PC-9 (cell line): ENCODE results near the gene PAXX. TPM values are rescaled to one million over a fixed set of nuclear protein-coding genes. Genes with fewer than 3 reads are reported as not detected.

Experiments used
- BruUV-seq: library from RNA; stranded (reverse); fragments of 400-500 nt; replicated peaks from 2 replicates; lab custom pipeline; 2021; lab: Mats Ljungman, UMichigan
- CTCF ChIA-PET: fragments of 300-600 bp; sonication (Branson Sonifier 250); formaldehyde crosslinking; loops from one replicate; lab custom pipeline; 2022; ENCODE audit warnings: antibody characterized with exemption; lab: Charles Lee
- POLR2A ChIA-PET: fragments of 300-600 bp; sonication (Branson Sonifier 250); formaldehyde crosslinking; loops from one replicate; lab custom pipeline; 2022; ENCODE audit warnings: antibody characterized with exemption; ENCODE audit not compliant: unreplicated experiment; lab: Charles Lee
- DNase-seq, 2 experiments: peaks; one replicate each; pipeline versions ENCODE4 v3.0.0 to v3.0.0-alpha.2; 2015 to 2022; ENCODE audit warnings: mixed read lengths in 1 of 2
- H2AFZ ChIP-seq: fragments of 200-600 bp; sonication (generic); 2 replicates; pipeline ENCODE4 v1.8.1; 2017; ENCODE audit warnings: antibody characterized with exemption
- H3F3A ChIP-seq: fragments of 200-600 bp; sonication (generic); 2 replicates; pipeline ENCODE4 v1.8.1; 2017; ENCODE audit warnings: antibody characterized with exemption, mild to moderate bottlenecking, low read depth; ENCODE audit not compliant: insufficient read depth
- H3K27ac ChIP-seq: fragments of 200-600 bp; sonication (generic); 2 replicates; pipeline ENCODE4 v1.6.1; 2016; ENCODE audit warnings: mixed run types
- H3K27me3 ChIP-seq: fragments of 200-600 bp; sonication (generic); 2 replicates; pipeline ENCODE4 v1.6.1; 2016; ENCODE audit warnings: low read depth, mixed run types; ENCODE audit not compliant: insufficient read depth
- H3K36me3 ChIP-seq: fragments of 200-600 bp; sonication (generic); 2 replicates; pipeline ENCODE4 v1.6.1; 2016; ENCODE audit warnings: low read depth, mixed run types
- H3K4me1 ChIP-seq: fragments of 200-600 bp; sonication (generic); replicated peaks from 2 replicates; pipeline ENCODE4 v1.6.1; 2016; ENCODE audit warnings: mixed run types; ENCODE audit not compliant: insufficient read depth
- H3K4me2 ChIP-seq: fragments of 200-600 bp; sonication (generic); 2 replicates; pipeline ENCODE4 v1.6.1; 2017; ENCODE audit warnings: mixed run types
- H3K4me3 ChIP-seq: fragments of 200-600 bp; sonication (generic); 2 replicates; pipeline ENCODE4 v1.6.1; 2016; ENCODE audit warnings: mixed run types
- H3K79me2 ChIP-seq: fragments of 200-600 bp; sonication (generic); 2 replicates; pipeline ENCODE4 v1.6.1; 2017; ENCODE audit warnings: low read depth, mixed run types
- H3K9me2 ChIP-seq: fragments of 200-600 bp; sonication (generic); 2 replicates; pipeline ENCODE4 v1.8.1; 2017; ENCODE audit warnings: mild to moderate bottlenecking; ENCODE audit not compliant: insufficient read depth
- H3K9me3 ChIP-seq: fragments of 200-600 bp; sonication (generic); 2 replicates; pipeline ENCODE4 v1.8.1; 2016; ENCODE audit warnings: low read depth; ENCODE audit not compliant: insufficient read depth
- H4K20me1 ChIP-seq: fragments of 200-600 bp; sonication (generic); 2 replicates; pipeline ENCODE4 v1.8.1; 2017; ENCODE audit not compliant: insufficient read depth
- CTCF ChIP-seq: fragments of 200-600 bp; sonication (generic); conservative IDR thresholded peaks from 2 replicates; pipeline ENCODE4 v1.6.1; 2017; ENCODE audit warnings: mixed run types, antibody characterized with exemption, mild to moderate bottlenecking, moderate library complexity
- EZH2 ChIP-seq: fragments of 200-600 bp; sonication (generic); IDR thresholded peaks from 2 replicates; pipeline ENCODE4 v1.8.0; 2017; ENCODE audit warnings: antibody characterized with exemption, low read depth
- intact Hi-C: fragments of 100-400 bp; cut with micrococcal nuclease; formaldehyde crosslinking; loops from one replicate; pipeline ENCODE4 v1.10.0; 2022; ENCODE audit not compliant: unreplicated experiment
- total RNA-seq: library from RNA; stranded (reverse); gene quantifications from 2 replicates; pipeline ENCODE4 v1.2.3, GENCODE V29; 2021

PAXX gene
- total RNA-seq, 1 experiment from 2014 or later, result 54.9 TPM

GRCh38 chr9:137028263-137029057 is 36.2 kb downstream of the PAXX start:
- H3K27ac ChIP-seq, result no peak overlapping the region
- POLR2A ChIA-PET, result interaction anchor here (0.5 kb wide), 1 partner anchor 193 kb away, joined by 14 read pairs; no protein-coding TSS in a partner anchor
- intact Hi-C loops, result loop anchor here (5.0 kb wide), 1 partner anchor 181 kb away; the partner anchor contains the start of gene PHPT1
- TF ChIP-seq EZH2 (no peak), CTCF (no peak)
- no peaks in the 10 kb centered on the region for H3K36me3 ChIP-seq
- no peaks in the 10 kb centered on the region for H3K27me3 ChIP-seq
- no TSS peak for BruUV-seq
- H3K4me2 ChIP-seq, result peak overlapping the region; percentile 97
- peak overlapping the region; percentile 84 for H2AFZ ChIP-seq
- peak in 1 of 2 experiments; percentile 72 for DNase-seq
- H3K79me2 ChIP-seq, result no peaks in the 10 kb centered on the region
- CTCF ChIA-PET, result interaction anchor here (0.5 to 1.4 kb wide), 9 partner anchors 27 to 238 kb away, joined by 3 to 20 read pairs (median 4); partner anchors contain the start of genes CLIC3 and SAPCD2
- no peaks in the 10 kb centered on the region for H4K20me1 ChIP-seq
- H3F3A ChIP-seq, result peaks cover 4% of the 10 kb centered on the region; the same call in 1 of the 2 replicates
- peak overlapping the region; percentile 57 for H3K4me3 ChIP-seq
- no peaks in the 10 kb centered on the region for H3K9me3 ChIP-seq
- no peaks in the 10 kb centered on the region for H3K9me2 ChIP-seq
- peaks cover 8% of the 10 kb centered on the region; the same call in 1 of the 2 replicates for H3K4me1 ChIP-seq

DNA sequence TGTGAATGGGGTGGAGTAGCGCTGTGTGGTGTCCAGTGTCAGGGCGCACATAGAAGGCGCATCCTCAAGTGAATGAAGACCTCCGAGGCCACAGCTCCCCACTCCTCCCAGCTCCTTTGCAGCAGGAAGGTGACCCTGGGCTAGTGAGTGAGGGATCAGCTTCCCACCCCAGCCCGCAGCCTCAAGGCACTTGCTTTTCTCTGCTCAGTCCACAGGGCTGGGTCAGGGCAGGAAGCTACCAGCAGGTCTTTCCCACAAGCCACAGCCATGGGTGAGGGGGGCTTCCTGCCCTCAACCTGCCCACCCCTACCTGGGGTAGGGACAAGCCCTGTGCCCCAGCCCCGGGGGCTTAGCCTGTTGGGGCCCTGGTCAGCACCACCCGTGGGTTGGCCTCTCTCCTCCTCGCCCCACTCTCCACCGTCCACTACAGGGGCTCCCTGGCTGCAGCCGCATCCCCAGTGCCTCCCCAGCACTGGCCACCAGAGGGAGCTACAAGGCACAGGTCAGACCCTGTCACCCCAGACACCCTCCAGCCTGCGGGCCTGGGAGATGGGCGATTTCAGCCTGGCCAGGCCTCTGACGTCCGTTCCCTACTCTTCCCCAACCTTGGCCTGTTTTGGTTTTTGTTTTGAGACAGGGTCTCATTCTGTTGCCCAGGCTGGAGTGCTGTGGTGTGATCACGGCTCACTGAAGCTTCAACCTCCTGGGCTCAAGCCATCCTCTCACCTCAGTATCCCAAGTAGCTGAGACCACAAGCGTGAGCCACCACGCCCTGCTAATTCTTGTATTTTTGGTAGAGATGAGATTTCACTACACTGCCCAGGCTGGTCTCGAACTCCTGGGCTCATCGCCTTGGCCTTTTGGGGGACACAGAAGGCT is 37.1 kb downstream of the PAXX start:
- H3K36me3 ChIP-seq, result no peaks in the 10 kb centered on the region
- peaks cover 8% of the 10 kb centered on the region; the same call in 1 of the 2 replicates for H3K4me1 ChIP-seq
- no peaks in the 10 kb centered on the region for H4K20me1 ChIP-seq
- TF ChIP-seq CTCF, result peak; percentile 86
- TF ChIP-seq EZH2, result no peak
- H3K4me2 ChIP-seq, result peak overlapping the region; percentile 97
- H3K27me3 ChIP-seq, result no peaks in the 10 kb centered on the region
- H3K79me2 ChIP-seq, result no peaks in the 10 kb centered on the region
- intact Hi-C loops, result loop anchor here (5.0 kb wide), 1 partner anchor 182 kb away; the partner anchor contains the start of gene PHPT1
- no TSS peak for BruUV-seq
- POLR2A ChIA-PET, result interaction anchor here (0.5 to 0.7 kb wide), 4 partner anchors 127 to 229 kb away, joined by 3 to 14 read pairs (median 8); no protein-coding TSS in a partner anchor
- CTCF ChIA-PET, result interaction anchor here (0.5 to 1.4 kb wide), 23 partner anchors 17 to 548 kb away, joined by 3 to 20 read pairs (median 4); partner anchors contain the start of genes CLIC3, SAPCD2, SLC34A3 and TMEM141
- peaks cover 4% of the 10 kb centered on the region; the same call in 1 of the 2 replicates for H3F3A ChIP-seq
- no peak overlapping the region for H3K27ac ChIP-seq
- H3K9me2 ChIP-seq, result no peaks in the 10 kb centered on the region
- H3K4me3 ChIP-seq, result no peak overlapping the region; the same call in 1 of the 2 replicates
- H2AFZ ChIP-seq, result no peak overlapping the region
- H3K9me3 ChIP-seq, result no peaks in the 10 kb centered on the region
- peak in 1 of 2 experiments; percentile 86 for DNase-seq
